ENCODE measurements around the gene LGALS3.

Gene LGALS3

GRCh38 chr14:55141825-55142224 lies 12.8 kb downstream of the LGALS3 start:
- no peak overlapping the region for H3K4me3 ChIP-seq (ENCODE audit: low read length)
- H3K9ac ChIP-seq (ENCODE audit: low read length): no peak overlapping the region
- H3K9me3 ChIP-seq (ENCODE audit: control insufficient read depth, low read length): no peaks in the 10 kb centered on the region
- peaks cover 16% of the 10 kb centered on the region for H3K4me1 ChIP-seq (ENCODE audit: control insufficient read depth, insufficient read depth, low read length)
- H3K27me3 ChIP-seq (ENCODE audit: control insufficient read depth, insufficient read depth, low read length): no peaks in the 10 kb centered on the region
- peaks cover 24% of the 10 kb centered on the region for H3K36me3 ChIP-seq (ENCODE audit: control insufficient read depth, insufficient read depth, low read length)

- Histone ChIP-seq H3K9ac (ENCODE audit: low read length) (no peak overlapping the region), H3K27me3 (ENCODE audit: control insufficient read depth, insufficient read depth, low read length) (no peaks in the 10 kb centered on the region), H3K4me1 (ENCODE audit: control insufficient read depth, insufficient read depth, low read length) (peaks cover 9% of the 10 kb centered on the region), H3K4me3 (ENCODE audit: low read length) (no peak overlapping the region), H3K9me3 (ENCODE audit: control insufficient read depth, low read length) (no peaks in the 10 kb centered on the region), H3K36me3 (ENCODE audit: control insufficient read depth, insufficient read depth, low read length) (peaks cover 24% of the 10 kb centered on the region)
These were observed 13.4 kb downstream of the LGALS3 start for GRCh38 chr14:55142466-55142865.

GRCh38 chr14:55146425-55146824 lies 17.4 kb downstream of the LGALS3 start:
- no peak overlapping the region for H3K4me3 ChIP-seq (ENCODE audit: low read length)
- H3K9me3 ChIP-seq (ENCODE audit: control insufficient read depth, low read length): no peaks in the 10 kb centered on the region
- peaks cover 4% of the 10 kb centered on the region for H3K36me3 ChIP-seq (ENCODE audit: control insufficient read depth, insufficient read depth, low read length)
- no peaks in the 10 kb centered on the region for H3K27me3 ChIP-seq (ENCODE audit: control insufficient read depth, insufficient read depth, low read length)
- no peak overlapping the region for H3K9ac ChIP-seq (ENCODE audit: low read length)
- no peaks in the 10 kb centered on the region for H3K4me1 ChIP-seq (ENCODE audit: control insufficient read depth, insufficient read depth, low read length)

DNA sequence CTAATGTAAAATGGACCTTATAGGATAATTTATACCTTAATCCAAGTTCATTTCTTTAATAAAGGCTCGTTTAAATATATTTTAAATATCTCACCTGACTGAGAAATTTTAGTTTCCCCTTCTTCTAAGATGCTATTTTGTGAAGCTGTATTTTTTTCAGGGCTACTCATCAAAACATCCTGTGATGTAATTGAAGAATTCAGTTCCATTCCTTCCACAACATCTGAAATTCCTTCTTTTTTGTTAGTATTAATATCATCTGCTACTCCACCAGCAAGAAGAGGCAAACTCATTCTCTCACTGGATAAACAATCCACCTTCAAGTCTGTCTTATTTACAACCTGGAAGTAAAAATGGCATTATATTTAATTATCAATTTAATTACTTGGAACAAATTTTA lies 22.5 kb downstream of the LGALS3 start:
- no peaks in the 10 kb centered on the region for H3K36me3 ChIP-seq (ENCODE audit: control insufficient read depth, insufficient read depth, low read length)
- H3K9ac ChIP-seq (ENCODE audit: low read length): no peak overlapping the region
- no peak overlapping the region for H3K4me3 ChIP-seq (ENCODE audit: low read length)
- no peaks in the 10 kb centered on the region for H3K27me3 ChIP-seq (ENCODE audit: control insufficient read depth, insufficient read depth, low read length)
- H3K4me1 ChIP-seq (ENCODE audit: control insufficient read depth, insufficient read depth, low read length): no peaks in the 10 kb centered on the region
- H3K9me3 ChIP-seq (ENCODE audit: control insufficient read depth, low read length): no peaks in the 10 kb centered on the region

DNA sequence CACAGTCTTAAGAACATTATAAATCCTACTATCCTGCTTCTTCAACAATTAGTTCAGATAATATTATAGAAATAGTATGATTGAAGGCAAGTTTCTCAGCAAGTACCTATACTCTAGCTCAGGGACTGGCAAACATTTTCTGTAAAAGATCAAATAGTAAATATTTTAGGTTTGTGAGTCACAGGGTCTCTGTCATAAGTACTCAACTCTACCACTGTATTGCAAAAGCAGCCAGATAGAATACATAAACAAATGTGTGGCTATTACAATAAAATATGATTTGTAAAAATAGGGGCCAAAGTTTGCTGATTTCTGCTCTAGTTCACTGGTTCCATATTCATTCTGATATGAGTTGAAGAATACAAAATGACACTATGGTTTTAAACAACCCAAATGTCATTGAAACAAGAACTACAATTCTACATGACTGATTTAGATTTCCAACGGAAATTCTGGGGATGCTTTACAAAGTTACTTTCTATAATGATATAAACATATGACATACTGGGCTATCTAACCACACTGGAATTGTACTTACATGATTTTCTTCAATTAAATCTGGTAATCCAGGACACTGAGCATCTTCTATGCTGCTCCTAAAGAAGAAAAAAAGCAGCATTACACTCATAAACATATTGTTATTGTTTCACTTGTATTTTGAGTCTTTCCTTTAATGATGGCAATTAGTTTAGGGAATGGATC lies 23.2 kb downstream of the LGALS3 start:
- Histone ChIP-seq H3K4me1 (ENCODE audit: control insufficient read depth, insufficient read depth, low read length) (no peaks in the 10 kb centered on the region), H3K36me3 (ENCODE audit: control insufficient read depth, insufficient read depth, low read length) (no peaks in the 10 kb centered on the region), H3K9me3 (ENCODE audit: control insufficient read depth, low read length) (no peaks in the 10 kb centered on the region), H3K9ac (ENCODE audit: low read length) (no peak overlapping the region), H3K27me3 (ENCODE audit: control insufficient read depth, insufficient read depth, low read length) (no peaks in the 10 kb centered on the region), H3K4me3 (ENCODE audit: low read length) (no peak overlapping the region)

DNA sequence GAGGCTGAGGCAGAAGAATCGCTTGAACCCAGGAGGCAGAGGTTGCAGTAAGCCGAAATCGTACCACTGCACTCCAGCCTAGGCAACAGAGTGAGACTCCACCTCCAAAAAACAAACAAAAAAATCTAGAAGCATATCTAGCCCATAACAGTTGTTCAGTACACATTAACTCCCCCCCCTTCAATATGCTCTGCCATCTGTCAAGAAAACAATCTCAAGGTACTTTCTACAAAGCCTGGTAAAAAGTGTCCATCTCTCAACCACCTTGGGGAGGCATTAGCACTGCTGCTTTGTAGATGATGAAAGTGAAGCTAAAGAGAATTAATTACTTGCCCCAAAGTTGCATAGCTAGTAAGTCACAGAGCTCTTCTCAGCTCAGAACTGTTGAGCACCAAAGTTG lies 24.9 kb downstream of the LGALS3 start:
- Histone ChIP-seq H3K4me1 (ENCODE audit: control insufficient read depth, insufficient read depth, low read length) (no peaks in the 10 kb centered on the region), H3K9ac (ENCODE audit: low read length) (no peak overlapping the region), H3K4me3 (ENCODE audit: low read length) (no peak overlapping the region), H3K27me3 (ENCODE audit: control insufficient read depth, insufficient read depth, low read length) (no peaks in the 10 kb centered on the region), H3K9me3 (ENCODE audit: control insufficient read depth, low read length) (no peaks in the 10 kb centered on the region), H3K36me3 (ENCODE audit: control insufficient read depth, insufficient read depth, low read length) (no peaks in the 10 kb centered on the region)

GRCh38 chr14:55157080-55157479 lies 28.0 kb downstream of the LGALS3 start:
- Histone ChIP-seq H3K36me3 (ENCODE audit: control insufficient read depth, insufficient read depth, low read length) (no peaks in the 10 kb centered on the region), H3K9ac (ENCODE audit: low read length) (no peak overlapping the region), H3K9me3 (ENCODE audit: control insufficient read depth, low read length) (no peaks in the 10 kb centered on the region), H3K4me1 (ENCODE audit: control insufficient read depth, insufficient read depth, low read length) (no peaks in the 10 kb centered on the region), H3K4me3 (ENCODE audit: low read length) (no peak overlapping the region), H3K27me3 (ENCODE audit: control insufficient read depth, insufficient read depth, low read length) (no peaks in the 10 kb centered on the region)

GRCh38 chr14:55158412-55158811 lies 29.4 kb downstream of the LGALS3 start:
- H3K4me1 ChIP-seq (ENCODE audit: control insufficient read depth, insufficient read depth, low read length): no peaks in the 10 kb centered on the region
- no peak overlapping the region for H3K4me3 ChIP-seq (ENCODE audit: low read length)
- no peaks in the 10 kb centered on the region for H3K36me3 ChIP-seq (ENCODE audit: control insufficient read depth, insufficient read depth, low read length)
- H3K27me3 ChIP-seq (ENCODE audit: control insufficient read depth, insufficient read depth, low read length): no peaks in the 10 kb centered on the region
- H3K9ac ChIP-seq (ENCODE audit: low read length): no peak overlapping the region
- no peaks in the 10 kb centered on the region for H3K9me3 ChIP-seq (ENCODE audit: control insufficient read depth, low read length)

- no peaks in the 10 kb centered on the region for H3K27me3 ChIP-seq (ENCODE audit: control insufficient read depth, insufficient read depth, low read length)
- no peaks in the 10 kb centered on the region for H3K4me1 ChIP-seq (ENCODE audit: control insufficient read depth, insufficient read depth, low read length)
- no peak overlapping the region for H3K4me3 ChIP-seq (ENCODE audit: low read length)
- H3K36me3 ChIP-seq (ENCODE audit: control insufficient read depth, insufficient read depth, low read length): no peaks in the 10 kb centered on the region
- H3K9me3 ChIP-seq (ENCODE audit: control insufficient read depth, low read length): no peaks in the 10 kb centered on the region
- no peak overlapping the region for H3K9ac ChIP-seq (ENCODE audit: low read length)
These were observed 31.9 kb downstream of the LGALS3 start for GRCh38 chr14:55160989-55161388.

GRCh38 chr14:55170526-55170925 lies 41.5 kb downstream of the LGALS3 start:
- no peaks in the 10 kb centered on the region for H3K36me3 ChIP-seq (ENCODE audit: control insufficient read depth, insufficient read depth, low read length)
- H3K9ac ChIP-seq (ENCODE audit: low read length): no peak overlapping the region
- H3K27me3 ChIP-seq (ENCODE audit: control insufficient read depth, insufficient read depth, low read length): no peaks in the 10 kb centered on the region
- no peaks in the 10 kb centered on the region for H3K9me3 ChIP-seq (ENCODE audit: control insufficient read depth, low read length)
- H3K4me1 ChIP-seq (ENCODE audit: control insufficient read depth, insufficient read depth, low read length): no peaks in the 10 kb centered on the region
- H3K4me3 ChIP-seq (ENCODE audit: low read length): no peak overlapping the region

DNA sequence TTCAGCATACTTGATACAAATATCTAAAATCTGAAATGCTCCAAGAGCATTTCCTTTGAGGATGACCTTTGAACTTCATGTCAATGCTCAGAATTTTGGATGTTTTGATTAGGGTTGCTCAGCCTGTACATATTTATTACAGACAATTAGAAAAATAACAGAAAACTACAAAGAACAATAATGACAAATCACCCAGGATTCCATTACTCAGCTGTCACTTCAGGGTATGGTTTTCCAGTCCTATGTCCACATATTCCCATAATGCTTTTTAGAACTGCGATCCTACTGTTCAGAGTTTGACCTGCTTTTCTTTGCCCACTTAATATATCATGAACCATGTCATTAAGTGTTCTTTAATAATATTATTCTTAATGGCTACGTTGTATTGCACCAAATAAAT lies 51.0 kb downstream of the LGALS3 start:
- H3K36me3 ChIP-seq (ENCODE audit: control insufficient read depth, insufficient read depth, low read length): no peaks in the 10 kb centered on the region
- H3K27me3 ChIP-seq (ENCODE audit: control insufficient read depth, insufficient read depth, low read length): no peaks in the 10 kb centered on the region
- H3K4me1 ChIP-seq (ENCODE audit: control insufficient read depth, insufficient read depth, low read length): no peaks in the 10 kb centered on the region
- H3K9ac ChIP-seq (ENCODE audit: low read length): no peak overlapping the region
- H3K9me3 ChIP-seq (ENCODE audit: control insufficient read depth, low read length): no peaks in the 10 kb centered on the region
- no peak overlapping the region for H3K4me3 ChIP-seq (ENCODE audit: low read length)

DNA sequence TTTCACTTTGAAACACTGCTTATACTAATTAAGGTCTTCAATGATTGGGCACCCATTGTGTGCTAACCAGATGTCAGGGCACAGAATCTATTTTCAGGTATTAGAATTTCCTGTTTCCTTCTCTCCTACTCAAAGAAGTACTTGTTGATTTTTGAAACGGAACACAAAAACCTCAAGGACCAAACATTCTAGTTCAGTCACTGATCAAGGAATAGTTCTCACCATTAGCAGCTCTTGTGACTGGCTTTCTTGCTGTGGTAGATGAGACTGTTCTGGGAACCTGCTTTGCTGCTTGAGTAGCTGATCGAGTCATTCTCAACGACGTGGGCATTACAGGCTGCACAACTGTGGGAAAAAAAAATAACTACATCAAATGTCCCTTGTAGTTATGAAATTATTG lies 51.4 kb downstream of the LGALS3 start:
- H3K36me3 ChIP-seq (ENCODE audit: control insufficient read depth, insufficient read depth, low read length): no peaks in the 10 kb centered on the region

More for the DNA sequence above, 51.4 kb downstream of the LGALS3 start:
- no peaks in the 10 kb centered on the region for H3K9me3 ChIP-seq (ENCODE audit: control insufficient read depth, low read length)
- H3K4me1 ChIP-seq (ENCODE audit: control insufficient read depth, insufficient read depth, low read length): no peaks in the 10 kb centered on the region
- no peaks in the 10 kb centered on the region for H3K27me3 ChIP-seq (ENCODE audit: control insufficient read depth, insufficient read depth, low read length)
- no peak overlapping the region for H3K9ac ChIP-seq (ENCODE audit: low read length)
- H3K4me3 ChIP-seq (ENCODE audit: low read length): no peak overlapping the region
